AG08396 (cell line): Measurements from ENCODE around the gene OPRM1.

Source experiments
- DNase-seq: peaks from one replicate; pipeline ENCODE4 v3.0.0; 2012; ENCODE audit warnings: low spot score, mixed read lengths

Gene OPRM1

GRCh38 chr6:154086510-154086909 is 47.5 kb downstream of the OPRM1 start:
- no peak for DNase-seq

DNA sequence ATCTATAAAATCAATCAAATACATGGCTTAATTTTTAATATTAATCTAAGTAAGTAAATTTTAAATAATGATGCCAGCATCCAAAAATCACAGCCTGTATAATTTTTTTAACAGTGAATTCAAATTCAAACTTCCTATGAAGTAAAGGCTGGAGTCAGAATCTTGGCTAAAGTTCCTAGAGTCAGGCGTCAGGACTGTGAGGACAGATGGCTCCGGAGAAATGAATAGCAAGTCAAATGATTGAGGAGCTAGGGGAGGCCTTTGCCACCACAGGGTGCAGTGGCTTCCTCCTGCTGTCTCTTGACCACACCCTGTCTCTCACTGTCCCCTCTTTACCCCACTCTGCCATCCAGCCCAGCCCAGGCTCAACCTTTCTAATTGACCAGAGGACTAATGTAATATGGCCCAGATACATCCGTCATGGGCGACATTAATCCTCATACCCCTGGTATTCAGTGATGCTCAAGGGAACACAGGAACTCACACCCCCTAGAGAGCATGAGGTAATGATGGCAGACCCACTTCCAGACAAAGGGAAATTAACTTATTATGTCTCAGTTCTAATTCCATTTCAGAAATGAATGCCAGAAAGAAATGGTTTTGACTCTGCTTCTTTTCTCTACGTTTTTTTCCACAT is 53.4 kb downstream of the OPRM1 start:
- no peak for DNase-seq

DNA sequence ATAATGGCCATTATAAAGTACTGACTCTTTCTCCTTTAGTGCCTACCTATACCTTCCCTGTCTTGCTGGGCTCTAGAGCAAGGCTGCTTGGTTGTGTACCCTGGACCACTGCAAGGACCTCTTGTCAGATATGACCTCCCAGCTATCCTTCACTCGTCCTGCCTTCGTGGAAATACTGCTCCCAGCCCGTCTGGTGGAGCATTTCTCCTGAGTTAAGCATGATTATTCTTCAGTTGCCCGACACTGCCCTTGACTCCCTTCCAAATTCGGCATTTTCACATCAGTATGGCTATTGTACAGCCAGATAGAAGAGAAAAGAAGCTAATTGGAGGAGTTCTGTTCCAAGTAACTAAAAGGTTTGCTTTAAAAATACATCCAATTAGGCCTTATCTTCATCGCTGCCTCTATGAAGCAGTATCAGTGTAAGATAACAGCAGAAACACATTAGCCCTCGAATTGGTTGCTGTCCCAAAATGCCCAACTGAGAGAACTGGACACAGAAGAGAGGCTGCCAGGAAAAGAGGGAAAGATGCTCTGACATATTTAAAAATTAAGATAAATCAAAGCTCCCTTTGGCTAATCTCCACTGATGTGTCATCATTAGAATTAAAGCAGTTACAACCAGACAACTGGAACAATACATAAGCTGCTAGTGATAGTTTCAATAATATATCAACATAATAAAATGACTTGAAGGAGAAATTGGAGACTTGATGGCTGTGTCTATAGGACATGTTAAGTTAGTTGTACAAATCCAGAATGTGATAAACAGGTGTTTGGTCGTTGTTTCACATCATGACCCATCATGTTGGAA is 54.4 kb downstream of the OPRM1 start:
- DNase-seq = no peak

GRCh38 chr6:154095571-154095970 is 56.5 kb downstream of the OPRM1 start:
- no peak for DNase-seq

DNA sequence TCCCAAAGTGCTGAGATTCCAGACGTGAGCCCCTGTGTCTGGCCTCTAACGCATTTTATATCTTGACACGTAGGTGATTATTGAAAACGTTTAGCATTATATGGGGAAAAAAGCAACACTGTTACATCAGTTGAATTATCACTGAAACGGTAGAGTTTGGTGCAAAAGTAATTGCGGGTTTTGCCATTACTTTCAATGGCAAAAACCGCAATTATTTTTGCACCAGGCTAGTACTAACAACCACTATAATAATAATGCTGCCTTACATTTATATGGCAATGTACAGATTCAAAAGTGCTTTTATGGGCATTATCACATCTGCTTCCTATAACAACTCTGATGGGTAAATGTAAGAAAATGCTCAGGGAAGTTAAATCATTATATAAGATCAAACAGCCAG is 57.3 kb downstream of the OPRM1 start:
- DNase-seq = no peak

DNA sequence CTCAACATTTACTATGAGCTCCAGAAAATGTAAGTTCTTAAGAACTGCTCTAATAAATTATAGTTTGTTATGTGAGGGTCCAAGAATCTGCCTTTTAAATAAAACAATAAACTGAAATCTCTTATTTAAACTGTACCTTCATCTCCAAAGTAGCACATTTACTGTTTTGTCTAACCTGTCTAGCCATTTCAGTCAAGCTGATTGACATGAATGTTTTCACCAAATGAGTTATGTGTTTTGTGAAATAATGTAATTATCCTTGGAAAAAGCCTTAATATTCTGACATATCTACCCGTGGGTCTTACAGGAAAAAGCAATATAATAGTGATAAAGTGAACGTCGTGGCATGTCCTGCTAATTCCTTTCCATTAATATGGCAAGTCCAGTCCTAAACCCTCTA is 57.8 kb downstream of the OPRM1 start:
- no peak for DNase-seq

DNA sequence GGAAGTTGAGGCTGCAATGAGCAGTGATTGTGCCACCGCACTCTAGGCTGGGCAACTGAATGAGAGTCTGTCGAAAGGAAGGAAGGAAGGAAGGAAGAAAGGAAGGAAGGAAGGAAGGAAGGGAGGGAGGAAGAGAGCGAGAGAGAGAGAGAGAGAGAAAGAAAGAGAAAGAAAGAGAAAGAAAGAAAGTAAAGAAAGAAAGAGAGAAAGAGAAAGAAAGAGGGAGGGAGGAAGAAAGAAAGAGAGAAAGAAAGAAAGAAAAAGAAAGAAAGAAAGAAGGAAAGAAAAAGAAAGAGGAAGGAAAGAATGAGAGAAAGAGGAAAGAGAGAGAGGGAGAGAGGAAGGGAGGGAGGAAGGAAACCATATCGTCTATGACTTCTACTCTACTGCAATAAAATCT is 60.2 kb downstream of the OPRM1 start:
- DNase-seq = no peak

- DNase-seq = no peak
Observed at GRCh38 chr6:154106251-154106650, 67.2 kb downstream of the OPRM1 start.

- no peak for DNase-seq
Observed at GRCh38 chr6:154111025-154111424, 72.0 kb downstream of the OPRM1 start.

- DNase-seq = no peak
Observed at GRCh38 chr6:154112181-154112809, 73.3 kb downstream of the OPRM1 start.

GRCh38 chr6:154113392-154113791 is 74.4 kb downstream of the OPRM1 start:
- DNase-seq = no peak

DNA sequence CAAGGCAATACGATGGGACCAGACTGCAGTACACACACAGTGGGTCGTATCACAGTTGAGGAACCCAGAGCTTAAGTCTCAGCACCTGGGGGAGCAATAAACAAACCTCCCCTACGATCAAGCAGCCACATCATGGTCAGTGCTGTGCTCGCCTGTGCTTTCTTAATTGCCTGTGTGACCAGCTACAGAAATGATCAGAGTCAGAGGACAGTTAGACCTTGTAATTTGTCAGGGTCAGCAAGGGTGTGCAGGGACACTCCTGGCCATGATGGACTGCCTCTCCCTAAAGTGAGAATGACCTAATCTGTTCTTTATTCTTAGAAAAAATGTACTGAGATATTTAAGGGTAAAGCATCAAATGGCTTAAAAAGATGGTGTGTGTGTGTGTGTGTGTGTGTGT is 78.4 kb downstream of the OPRM1 start:
- no peak for DNase-seq

DNA sequence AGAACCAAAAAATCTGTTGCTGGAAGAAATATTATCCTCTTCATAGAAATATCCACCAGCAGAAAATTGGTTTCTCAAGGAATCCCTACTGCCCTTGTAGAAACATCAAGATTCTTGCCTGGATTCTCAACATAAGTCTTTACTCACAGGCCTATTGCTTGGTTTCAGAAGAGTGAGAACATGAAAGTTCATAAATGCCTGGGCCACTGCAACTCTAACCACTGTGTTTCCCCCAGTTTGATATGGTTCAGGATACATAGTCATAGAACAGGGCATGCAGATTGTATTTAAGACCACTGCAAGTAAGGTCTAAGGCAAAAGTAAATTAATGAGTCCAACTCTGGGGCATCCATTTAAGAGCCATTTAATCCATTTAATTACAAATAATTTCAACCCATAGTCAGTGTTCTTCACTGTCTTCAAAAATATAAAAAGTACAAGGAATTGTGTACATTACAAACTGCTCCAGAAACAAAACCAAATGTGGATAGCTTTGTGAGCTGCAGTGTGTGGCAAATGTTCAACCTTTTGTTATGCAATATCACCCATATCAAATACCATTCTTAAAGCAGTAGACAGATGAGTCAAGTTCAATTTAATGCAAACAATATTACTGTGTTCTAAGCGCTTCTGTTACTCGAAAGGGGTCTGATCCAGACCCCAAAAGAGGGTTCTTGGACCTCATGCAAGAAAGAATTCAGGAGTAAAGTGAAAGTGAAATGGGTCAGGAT is 83.3 kb downstream of the OPRM1 start:
- no peak for DNase-seq

- no peak for DNase-seq
Observed at GRCh38 chr6:154123155-154123956, 84.3 kb downstream of the OPRM1 start.

DNA sequence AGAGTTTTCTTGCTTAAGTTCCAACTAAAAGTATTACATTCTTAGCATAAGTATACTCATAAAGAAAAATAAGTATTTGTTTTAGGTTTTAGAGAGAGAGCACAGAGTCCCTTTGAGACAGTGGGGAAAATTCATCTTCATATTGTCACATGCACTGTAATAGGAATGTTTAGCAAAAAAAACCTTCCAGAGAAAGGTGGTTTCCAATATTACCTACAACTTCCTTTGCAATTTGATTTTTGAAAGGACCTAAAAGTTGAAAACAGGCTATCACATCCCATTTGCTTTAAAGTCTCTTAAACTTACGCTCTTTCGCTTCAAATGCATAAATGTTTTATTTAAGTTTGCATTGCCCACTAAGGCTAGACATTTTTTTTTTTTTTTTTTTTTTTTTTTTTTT is 86.4 kb downstream of the OPRM1 start:
- DNase-seq = no peak

DNA sequence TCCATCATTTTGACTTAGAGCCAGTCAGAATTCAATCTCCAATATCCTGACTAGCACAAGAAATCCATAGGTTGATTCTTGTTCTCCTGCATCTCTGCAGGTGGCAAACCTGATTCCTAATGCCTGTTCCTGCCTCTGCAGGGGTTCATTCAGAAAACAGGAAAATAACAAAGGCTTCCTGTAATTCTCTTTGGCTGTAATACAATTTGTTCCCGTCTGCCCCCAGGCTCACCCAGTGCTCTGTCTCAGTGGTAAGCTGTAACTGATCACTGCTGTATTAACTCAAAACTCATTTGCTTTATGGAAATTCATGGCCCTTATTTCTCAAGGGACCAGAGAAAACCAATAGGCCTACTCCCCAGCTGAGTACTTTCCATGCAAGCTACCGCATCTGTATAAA is 88.6 kb downstream of the OPRM1 start:
- no peak for DNase-seq

GRCh38 chr6:154134471-154135147 is 95.6 kb downstream of the OPRM1 start:
- DNase-seq = no peak

GRCh38 chr6:154138793-154139192 is 99.8 kb downstream of the OPRM1 start:
- DNase-seq = no peak

DNA sequence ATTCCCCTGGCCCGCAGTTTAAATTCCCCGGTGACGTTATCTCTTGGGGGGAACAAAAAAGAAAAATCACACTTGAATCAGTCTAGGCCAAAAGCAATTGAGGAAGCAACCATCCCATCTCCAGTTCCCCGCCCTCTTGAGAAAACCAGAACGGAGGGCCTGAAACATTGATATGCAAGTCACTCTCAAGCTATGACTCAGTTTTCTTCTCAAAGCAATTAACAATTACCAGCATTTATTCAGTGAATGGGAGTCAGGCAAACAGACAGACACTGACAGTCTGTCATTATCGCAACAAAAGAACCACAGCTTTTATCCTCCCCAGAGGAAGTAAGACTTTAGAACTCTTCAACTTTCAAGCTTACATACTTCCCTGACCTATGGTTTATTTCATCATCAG is 100.9 kb downstream of the OPRM1 start:
- DNase-seq = no peak

- DNase-seq = no peak
Observed at GRCh38 chr6:154140743-154141142, 101.7 kb downstream of the OPRM1 start.

DNA sequence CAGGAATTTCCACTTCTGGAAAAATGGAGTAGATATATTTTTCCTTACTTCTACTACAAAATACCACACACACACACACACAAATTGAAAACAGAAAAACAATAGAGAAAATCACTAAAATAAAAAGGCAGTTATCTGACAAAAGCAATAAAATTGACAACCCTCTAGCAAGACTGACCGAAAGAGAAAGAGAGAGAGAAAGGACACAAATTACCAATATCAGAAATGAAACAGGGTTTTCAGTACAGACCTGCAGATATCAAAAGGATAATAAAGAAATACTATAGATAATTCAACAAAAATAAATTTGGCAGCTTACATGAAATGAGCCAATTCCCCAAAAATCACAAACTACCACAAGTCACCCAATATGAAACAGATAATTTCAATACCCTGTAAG is 104.7 kb downstream of the OPRM1 start:
- DNase-seq = no peak
